Measurements from ENCODE around the gene SRBD1. TPM values are rescaled to one million over a fixed set of nuclear protein-coding genes. Genes with fewer than 3 reads are reported as not detected.

The SRBD1 gene
- total and polyA plus RNA-seq, 2 experiments from 2014 or later: 27.4 to 46.3 TPM

GRCh38 chr2:45422921-45423320 is 188.1 kb downstream of the SRBD1 start:
- TF ChIP-seq ZNF462 (CRISPR knock-in tag; IDR thresholded peaks at IDR 0.05): no peak
- no peak for TF ChIP-seq CTCF (conservative IDR thresholded peaks at IDR 0.05; ENCODE audit: low read depth in 2 of 2)
- TF ChIP-seq ZNF331 (CRISPR knock-in tag; IDR thresholded peaks at IDR 0.05; ENCODE audit: low read depth): no peak
- no peak for TF ChIP-seq CREB1 (CRISPR knock-in tag; IDR thresholded peaks at IDR 0.05; ENCODE audit: low read depth)
- no peak for TF ChIP-seq EZH2phosphoT487 (IDR thresholded peaks at IDR 0.05; ENCODE audit: unreplicated experiment)
- peaks cover 6% of the 10 kb centered on the region for H3K27me3 Mint-ChIP-seq (ENCODE audit: insufficient read depth, low read depth, poor library complexity)
- no peaks in the 10 kb centered on the region for H3K9me2 ChIP-seq (ENCODE audit: insufficient read depth)

More at GRCh38 chr2:45422921-45423320, 188.1 kb downstream of the SRBD1 start:
- Histone ChIP-seq H3F3A (replicated peaks; ENCODE audit: low read depth) (no peaks in the 10 kb centered on the region), H3K4me2 (no peak overlapping the region), H3K79me2 (replicated peaks; ENCODE audit: insufficient read depth) (no peaks in the 10 kb centered on the region), H3K4me3 (no peak overlapping the region), H2AFZ (no peak overlapping the region), H4K20me1 (replicated peaks; ENCODE audit: insufficient read depth) (no peaks in the 10 kb centered on the region), H3K27me3 (ENCODE audit: insufficient read depth) (no peaks in the 10 kb centered on the region), H3K36me3 (ENCODE audit: insufficient read depth) (no peaks in the 10 kb centered on the region), H3K27ac (ENCODE audit: low read depth) (no peak overlapping the region), H3K4me1 (ENCODE audit: insufficient read depth) (peaks cover 3% of the 10 kb centered on the region; the same call in 1 of the 2 replicates)
- Mint-ChIP-seq H3K4me3 (no peak overlapping the region), H3K36me3 (ENCODE audit: low read depth) (peaks cover 13% of the 10 kb centered on the region), H3K4me1 (peaks cover 2% of the 10 kb centered on the region; the same call in 2 of the 3 replicates), H3K27ac (no peak overlapping the region), H3K9me3 (no peaks in the 10 kb centered on the region)
- DNase-seq (ENCODE audit: low spot score): no peak
- no peak for ATAC-seq
